PFSK-1 (cell line): ENCODE data around the gene PRPF39.

Experiments used
- FOXP2 ChIP-seq: optimal IDR thresholded peaks from 2 replicates; pipeline ENCODE3; 2011; ENCODE audit warnings: borderline replicate concordance, control low read depth, inconsistent platforms; ENCODE audit not compliant: insufficient read depth; ENCODE audit errors: extremely low read length, extremely low read depth
- POLR2AphosphoS5 ChIP-seq: IDR thresholded peaks from 2 replicates; pipeline ENCODE4 v1.6.1; 2012; ENCODE audit warnings: low read depth, mild to moderate bottlenecking, control low read depth, low read length, moderate library complexity
- REST ChIP-seq, 2 experiments: IDR thresholded peaks; 2 replicates each; pipeline versions ENCODE4 v1.6.1 to v1.8.0; 2011 to 2012; ENCODE audit warnings: low read depth in 2 of 2, low read length in 2 of 2, control low read depth in 1 of 2, inconsistent platforms in 1 of 2, mild to moderate bottlenecking in 1 of 2, moderate library complexity in 1 of 2; ENCODE audit not compliant: insufficient read depth in 1 of 2
- SIN3A ChIP-seq: IDR thresholded peaks from 2 replicates; pipeline ENCODE4 v1.6.1; 2012; ENCODE audit warnings: mild to moderate bottlenecking, low read length, moderate library complexity, borderline replicate concordance; ENCODE audit not compliant: insufficient read depth
- TAF1 ChIP-seq: IDR thresholded peaks from 2 replicates; pipeline ENCODE4 v1.6.1; 2012; ENCODE audit warnings: low read length, control low read depth, borderline replicate concordance; ENCODE audit not compliant: insufficient read depth

Gene PRPF39

GRCh38 chr14:45103806-45104205 lies 19.9 kb downstream of the PRPF39 start:
- TF ChIP-seq POLR2AphosphoS5 (no peak), FOXP2 (no peak)

- TF ChIP-seq POLR2AphosphoS5 (no peak), FOXP2 (no peak), REST (IDR thresholded peaks at IDR 0.05; ENCODE audit: insufficient read depth in 1 of 2, low read depth in 2 of 2, low read length in 2 of 2) (no peak), SIN3A (no peak), TAF1 (no peak)
These were observed 20.6 kb downstream of the PRPF39 start for GRCh38 chr14:45104561-45104960.

GRCh38 chr14:45112896-45113781 lies 29.2 kb downstream of the PRPF39 start:
- TF ChIP-seq POLR2AphosphoS5: no peak
- no peak for TF ChIP-seq REST (IDR thresholded peaks at IDR 0.05; ENCODE audit: insufficient read depth in 1 of 2, low read depth in 2 of 2, low read length in 2 of 2)
- TF ChIP-seq TAF1: no peak
- TF ChIP-seq SIN3A: no peak
- TF ChIP-seq FOXP2: no peak

- TF ChIP-seq FOXP2 (no peak), TAF1 (no peak), SIN3A (no peak), REST (IDR thresholded peaks at IDR 0.05; ENCODE audit: insufficient read depth in 1 of 2, low read depth in 2 of 2, low read length in 2 of 2) (no peak), POLR2AphosphoS5 (no peak)
These were observed 30.4 kb downstream of the PRPF39 start for GRCh38 chr14:45114327-45114726.

- TF ChIP-seq POLR2AphosphoS5: no peak
- no peak for TF ChIP-seq REST (IDR thresholded peaks at IDR 0.05; ENCODE audit: insufficient read depth in 1 of 2, low read depth in 2 of 2, low read length in 2 of 2)
- TF ChIP-seq SIN3A: no peak
- no peak for TF ChIP-seq TAF1
- no peak for TF ChIP-seq FOXP2
These were observed 34.7 kb downstream of the PRPF39 start for GRCh38 chr14:45118594-45118993.
